Heart right ventricle (tissue), 16 donors: ENCODE measurements around the gene LARP7. TPM values are rescaled to one million over a fixed set of nuclear protein-coding genes. Genes with fewer than 3 reads are reported as not detected.

Source experiments
- ATAC-seq, 8 donors: fragments of 200-7000 bp; cut with Tn5 transposase; one replicate each; pipeline ENCODE4 v1.9.1; 2020; ENCODE audit warnings: mild to moderate bottlenecking in 8 of 8, moderate library complexity in 8 of 8, moderate number of reproducible peaks in 1 of 8
- DNase-seq, 2 donors: peaks; one replicate each; pipeline ENCODE4 v3.0.0-alpha.2; 2020
- H3K27ac ChIP-seq, 10 donors: fragments of 200-600 bp; sonication (generic) in 2 of 10; one replicate each; pipeline versions ENCODE4 v1.5.0 to v1.8.0; 2020 to 2022; ENCODE audit warnings: mild to moderate bottlenecking in 3 of 10
- H3K27me3 ChIP-seq, 7 donors: fragments of 200-600 bp; one replicate each; pipeline ENCODE4 v1.8.0; 2021 to 2022; ENCODE audit warnings: mild to moderate bottlenecking in 2 of 7
- H3K36me3 ChIP-seq, 9 donors: fragments of 200-600 bp; sonication (generic) in 1 of 9; one replicate each; pipeline versions ENCODE4 v1.5.0 to v1.8.0; 2020 to 2022; ENCODE audit warnings: mild to moderate bottlenecking in 2 of 9
- H3K4me1 ChIP-seq, 9 donors: fragments of 200-600 bp; sonication (generic) in 1 of 9; one replicate each; pipeline versions ENCODE4 v1.5.0 to v1.8.0; 2020 to 2022; ENCODE audit warnings: mild to moderate bottlenecking in 4 of 9
- H3K4me3 ChIP-seq, 10 donors: fragments of 200-600 bp; sonication (generic) in 2 of 10; one replicate each; pipeline versions ENCODE4 v1.5.0 to v1.8.0; 2020 to 2022; ENCODE audit warnings: mild to moderate bottlenecking in 7 of 10, moderate library complexity in 2 of 10
- H3K9me3 ChIP-seq, 11 donors: fragments of 200-600 bp in 10 of 11; sonication (generic) in 2 of 11; one replicate each; pipeline versions ENCODE4 v1.5.0 to v1.8.0; 2013 to 2022; ENCODE audit warnings: mild to moderate bottlenecking in 2 of 11, control low read depth in 1 of 11, moderate library complexity in 1 of 11
- WGBS, 2 donors: extraction: QIAGEN DNeasy Blood & Tissue Kit; methylation state at CpG; one replicate each; pipeline ENCODE4 v1.1.7; 2013; ENCODE audit warnings: inconsistent platforms in 1 of 2; 5-methylcytosine and 5-hydroxymethylcytosine counted together
- intact Hi-C, 10 donors: fragments of 100-400 bp; cut with DNase I; formaldehyde crosslinking; loops; one replicate each; pipeline versions ENCODE4 v1.11.1 to v1.14.2; 2022
- polyA plus RNA-seq, 2 donors: library from polyadenylated mRNA; stranded (reverse); fragments of 200-250 nt; gene quantifications; one replicate each; pipeline ENCODE4 v1.2.3, GENCODE V29; 2013
- total RNA-seq, 10 donors: library from RNA; stranded (reverse); fragmentation: NEBNext Ultra II Directional in 3 of 10; extraction: Animal tissue kit (Norgen Biotek cat#: 25700) in 3 of 10; gene quantifications; one replicate each; pipeline versions ENCODE4 v1.2.1 to v1.2.4, GENCODE V29; 2021 to 2023
- TF ChIP-seq, protein P1 (sequence below), 9 donors: fragments of 200-600 bp; sonication (generic) in 2 of 9; IDR thresholded peaks; one replicate each; pipeline versions ENCODE4 v1.5.0 to v1.8.0; 2021 to 2022; ENCODE audit warnings: antibody characterized with exemption in 9 of 9, mild to moderate bottlenecking in 5 of 9, moderate library complexity in 1 of 9
- donor health status: Arrhythmogenic right ventricular cardiomyopathy.
- donor health status: ischemic (EF 13 %, LVEDD 7.1; RV severe dilation, severe dysfunction).
- donor health status: healthy with polysubstance abuse.
- donor health status: DM: no; HTN: yes; CAD: no.
- donor health status: DM: no; HTN: no; CAD: no.
- donor health status: ischemic (EF 25% LVEDD 6.9; RV normal size, moderate dysfunction).
- donor health status: ischemic (EF 25% LVEDD 5.7; RV mildly dilated, moderate dysfunction).
- donor health status: healthy.
- donor health status: DM: yes; HTN: yes; CAD: no.
- donor health status: Ischemic cardiomyopathy.
- donor health status: ischemic (EF 35%, LVEDD 5.7; RV mildly dilated, moderate dysfunction).
- donor health status: nonischemic (EF 11% LVEDD 7.7; RV severe dilation, severe dysfunction).
- donor health status: DM: yes; HTN: yes; CAD: no.
- donor health status: PGD.
- donor health status: ischemic (EF 29% LVEDD 5.4; RV normal size, mild dysfunction).
- donor health status: nonischemic (EF 23%, LVEDD 6.1; RV moderate dilation, normal function).

The LARP7 gene
- total and polyA plus RNA-seq, 12 donors: 39.1 to 80.3 (median 49.9) TPM

DNA sequence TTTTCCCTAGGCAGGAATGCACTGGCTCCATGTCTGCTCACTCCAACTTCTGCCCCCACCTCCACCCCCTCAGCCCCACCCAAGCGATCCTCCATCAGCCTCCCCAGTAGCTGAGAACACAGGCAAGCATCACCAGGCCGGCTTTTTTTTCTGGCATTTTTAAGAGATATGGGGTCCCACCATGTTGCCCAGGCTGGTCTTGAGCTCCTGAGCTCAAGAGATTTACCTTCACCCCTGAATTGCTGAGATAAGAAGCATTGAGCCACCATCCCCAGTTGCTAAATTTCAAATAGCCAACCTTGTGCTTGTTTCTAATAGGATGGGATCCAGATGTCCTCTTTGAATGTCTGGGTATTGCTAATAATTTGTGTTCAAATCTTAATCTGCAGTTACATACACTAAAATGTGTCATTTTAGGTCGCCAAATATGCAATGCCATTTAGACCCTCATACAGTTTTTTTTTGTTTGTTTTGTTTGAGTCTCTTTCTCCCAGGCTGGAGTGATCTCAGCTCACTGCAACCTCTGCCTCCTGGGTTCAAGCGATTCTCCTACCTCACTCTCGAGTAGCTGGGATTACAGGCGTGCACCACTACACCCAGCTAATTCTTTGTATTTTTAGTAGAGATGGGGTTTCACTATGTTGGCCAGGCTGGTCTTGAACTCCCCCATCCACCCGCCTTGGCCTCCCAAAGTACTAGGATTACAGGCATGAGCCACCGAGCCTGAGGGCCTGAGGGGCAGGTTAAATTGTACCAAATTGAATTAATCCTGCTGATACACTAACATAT is 8.8 kb downstream of the LARP7 start:
- ATAC-seq (no peak), DNase-seq (no peak)
- H3K9me3 ChIP-seq: no peaks in the 10 kb centered on the region
- 74 to 75% methylated on average over 8 of the region's 8 CpGs for WGBS, 2 donors
- H3K36me3 ChIP-seq: peaks cover 0 to 81% (median 48%) of the 10 kb centered on the region in 9 donors
- intact Hi-C loops: no loop called here
- TF ChIP-seq, protein P1, sequence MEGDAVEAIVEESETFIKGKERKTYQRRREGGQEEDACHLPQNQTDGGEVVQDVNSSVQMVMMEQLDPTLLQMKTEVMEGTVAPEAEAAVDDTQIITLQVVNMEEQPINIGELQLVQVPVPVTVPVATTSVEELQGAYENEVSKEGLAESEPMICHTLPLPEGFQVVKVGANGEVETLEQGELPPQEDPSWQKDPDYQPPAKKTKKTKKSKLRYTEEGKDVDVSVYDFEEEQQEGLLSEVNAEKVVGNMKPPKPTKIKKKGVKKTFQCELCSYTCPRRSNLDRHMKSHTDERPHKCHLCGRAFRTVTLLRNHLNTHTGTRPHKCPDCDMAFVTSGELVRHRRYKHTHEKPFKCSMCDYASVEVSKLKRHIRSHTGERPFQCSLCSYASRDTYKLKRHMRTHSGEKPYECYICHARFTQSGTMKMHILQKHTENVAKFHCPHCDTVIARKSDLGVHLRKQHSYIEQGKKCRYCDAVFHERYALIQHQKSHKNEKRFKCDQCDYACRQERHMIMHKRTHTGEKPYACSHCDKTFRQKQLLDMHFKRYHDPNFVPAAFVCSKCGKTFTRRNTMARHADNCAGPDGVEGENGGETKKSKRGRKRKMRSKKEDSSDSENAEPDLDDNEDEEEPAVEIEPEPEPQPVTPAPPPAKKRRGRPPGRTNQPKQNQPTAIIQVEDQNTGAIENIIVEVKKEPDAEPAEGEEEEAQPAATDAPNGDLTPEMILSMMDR (IDR thresholded peaks at IDR 0.05): no peak
- H3K4me1 ChIP-seq: peaks cover 0 to 19% (median 5%) of the 10 kb centered on the region in 9 donors
- H3K4me3 ChIP-seq: no peak overlapping the region
- no peaks in the 10 kb centered on the region for H3K27me3 ChIP-seq
- no peak overlapping the region for H3K27ac ChIP-seq

DNA sequence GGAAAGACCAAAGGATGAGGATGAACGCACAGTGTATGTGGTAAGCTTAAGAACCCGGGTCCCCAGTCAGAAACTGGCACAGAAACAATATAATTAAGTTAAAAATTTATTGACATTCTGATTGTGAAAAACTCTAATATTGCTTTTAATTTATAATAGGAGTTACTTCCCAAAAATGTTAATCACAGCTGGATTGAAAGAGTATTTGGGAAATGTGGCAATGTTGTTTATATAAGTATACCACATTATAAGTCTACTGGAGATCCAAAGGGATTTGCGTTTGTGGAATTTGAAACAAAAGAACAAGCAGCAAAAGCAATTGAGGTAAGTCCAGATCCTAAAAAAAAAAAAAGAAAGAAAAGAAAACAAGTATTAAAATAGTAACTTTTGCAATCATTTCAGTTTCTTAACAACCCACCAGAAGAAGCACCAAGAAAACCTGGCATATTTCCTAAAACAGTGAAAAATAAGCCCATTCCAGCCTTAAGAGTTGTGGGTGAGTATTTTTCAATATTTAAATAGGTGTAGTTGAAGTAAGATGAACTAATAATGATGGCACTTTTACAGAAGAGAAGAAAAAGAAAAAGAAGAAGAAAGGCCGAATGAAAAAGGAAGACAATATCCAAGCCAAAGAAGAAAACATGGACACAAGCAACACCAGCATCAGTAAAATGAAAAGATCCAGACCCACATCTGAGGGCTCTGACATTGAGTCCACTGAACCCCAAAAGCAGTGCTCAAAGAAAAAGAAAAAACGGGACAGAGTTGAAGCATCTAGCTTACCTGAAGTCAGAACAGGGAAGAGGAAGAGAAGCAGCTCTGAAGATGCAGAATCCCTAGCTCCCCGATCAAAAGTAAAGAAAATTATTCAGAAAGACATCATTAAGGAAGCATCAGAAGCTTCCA is 9.9 kb downstream of the LARP7 start:
- peaks cover 0 to 11% (median 1%) of the 10 kb centered on the region in 9 donors for H3K4me1 ChIP-seq
- H3K9me3 ChIP-seq: no peaks in the 10 kb centered on the region
- peaks cover 0 to 88% (median 58%) of the 10 kb centered on the region in 9 donors for H3K36me3 ChIP-seq
- DNase-seq (no peak), ATAC-seq (no peak)
- intact Hi-C loops: no loop called here
- 65 to 75% methylated on average over 6 of the region's 6 CpGs for WGBS, 2 donors
- TF ChIP-seq, protein P1 (IDR thresholded peaks at IDR 0.05): no peak
- H3K27ac ChIP-seq: no peak overlapping the region
- no peaks in the 10 kb centered on the region for H3K27me3 ChIP-seq
- no peak overlapping the region for H3K4me3 ChIP-seq

DNA sequence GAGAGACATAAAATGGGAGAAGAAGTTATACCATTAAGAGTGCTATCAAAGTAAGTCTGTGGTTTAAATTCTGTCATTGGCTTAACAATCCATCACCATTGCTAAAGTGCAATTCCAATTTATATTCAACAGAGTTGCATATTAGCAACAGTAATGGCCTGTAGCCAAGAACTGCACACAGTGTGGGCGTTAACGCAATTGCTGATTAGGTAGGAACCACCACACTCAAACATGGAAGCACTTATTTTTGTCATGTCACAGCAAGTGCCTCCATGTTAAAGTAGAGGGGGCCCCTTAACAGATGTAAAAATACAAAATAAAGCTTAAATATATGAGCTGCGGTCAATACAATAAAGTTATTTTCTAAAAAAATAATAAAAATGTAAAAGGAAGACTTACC is 10.8 kb downstream of the LARP7 start:
- no peaks in the 10 kb centered on the region for H3K9me3 ChIP-seq
- H3K27me3 ChIP-seq: no peaks in the 10 kb centered on the region
- TF ChIP-seq, protein P1 (IDR thresholded peaks at IDR 0.05): no peak
- peak overlapping the region in 2 of 10 donors; percentile 27 to 51 for H3K27ac ChIP-seq
- H3K4me3 ChIP-seq: no peak overlapping the region
- H3K36me3 ChIP-seq: peaks cover 0 to 89% (median 63%) of the 10 kb centered on the region in 9 donors
- 48 to 73% methylated on average over 3 of the region's 3 CpGs for WGBS, 2 donors
- peaks cover 0 to 6% (median 0%) of the 10 kb centered on the region in 9 donors for H3K4me1 ChIP-seq
- DNase-seq (no peak), ATAC-seq (no peak)
- intact Hi-C loops: loop anchor here in 1 of 10 donors (2.0 kb wide), 1 partner anchor 23 kb away; no protein-coding TSS in a partner anchor
